CD4-positive, alpha-beta T cell (primary cell): ENCODE measurements around the gene H6PD. TPM values are rescaled to one million over a fixed set of nuclear protein-coding genes. Genes with fewer than 3 reads are reported as not detected.

Experiments used
- ATAC-seq: fragments of 200-7000 bp; cut with Tn5 transposase; one replicate; pipeline ENCODE4 v1.10.0; 2022; ENCODE audit warnings: mild to moderate bottlenecking; ENCODE audit not compliant: poor library complexity
- CTCF ChIA-PET: fragments of 350-600 bp; sonication (Branson Sonifier 250); formaldehyde crosslinking; loops from one replicate; lab custom pipeline; 2021; ENCODE audit warnings: antibody characterized with exemption, inconsistent platforms; lab: Charles Lee
- POLR2A ChIA-PET: fragments of 350-600 bp; sonication (Branson Sonifier 250); formaldehyde crosslinking; loops from one replicate; lab custom pipeline; 2021; ENCODE audit warnings: antibody characterized with exemption, inconsistent platforms; lab: Charles Lee
- DNase-seq, 14 experiments: peaks; one replicate each; pipeline ENCODE4 v3.0.0-alpha.2; 2013 to 2020; ENCODE audit warnings: mixed read lengths in 2 of 14
- H3K27ac ChIP-seq, 2 donors: one replicate each; pipeline versions ENCODE4 v1.5.1 to v1.7.0; 2013; ENCODE audit warnings: low read length in 2 of 2, low read depth in 1 of 2, mild to moderate bottlenecking in 1 of 2
- H3K27me3 ChIP-seq, 2 experiments: 1 replicate in 1 of 2; 2 replicates in 1 of 2; pipeline versions ENCODE4 v1.6.1 to v1.7.0; 2013; ENCODE audit warnings: low read length in 2 of 2, control low read depth in 1 of 2, mild to moderate bottlenecking in 1 of 2, moderate library complexity in 1 of 2; ENCODE audit not compliant: insufficient read depth in 2 of 2, control insufficient read depth in 1 of 2
- H3K36me3 ChIP-seq: one replicate; pipeline ENCODE4 v1.6.1; 2013; ENCODE audit warnings: low read length, control low read depth; ENCODE audit not compliant: insufficient read depth
- H3K4me1 ChIP-seq: one replicate; pipeline ENCODE4 v1.6.1; 2013; ENCODE audit warnings: low read length, control low read depth; ENCODE audit not compliant: insufficient read depth
- H3K4me3 ChIP-seq: one replicate; pipeline ENCODE4 v1.5.1; 2013; ENCODE audit warnings: mild to moderate bottlenecking, low read length, moderate library complexity
- H3K9me3 ChIP-seq, 2 experiments: 1 replicate in 1 of 2; 2 replicates in 1 of 2; pipeline versions ENCODE4 v1.6.1 to v1.7.0; 2013; ENCODE audit warnings: low read length in 2 of 2, mild to moderate bottlenecking in 2 of 2, control low read depth in 1 of 2, moderate library complexity in 1 of 2; ENCODE audit not compliant: control insufficient read depth in 1 of 2, insufficient read depth in 1 of 2
- H3K27ac Mint-ChIP-seq: one replicate; pipeline ENCODE4 v1.8.0; 2020; ENCODE audit warnings: mixed read lengths
- H3K27me3 Mint-ChIP-seq: one replicate; pipeline ENCODE4 v1.8.0; 2021; ENCODE audit warnings: mixed read lengths
- H3K36me3 Mint-ChIP-seq: one replicate; pipeline ENCODE4 v1.8.0; 2021; ENCODE audit warnings: low read depth, mixed read lengths
- H3K4me1 Mint-ChIP-seq: one replicate; pipeline ENCODE4 v1.8.0; 2021; ENCODE audit warnings: low read depth, mixed read lengths
- H3K4me3 Mint-ChIP-seq: one replicate; pipeline ENCODE4 v1.8.0; 2020; ENCODE audit warnings: mild to moderate bottlenecking, mixed read lengths
- H3K9me3 Mint-ChIP-seq: one replicate; pipeline ENCODE4 v1.8.0; 2020; ENCODE audit warnings: mixed read lengths
- CTCF ChIP-seq: fragments of 200-600 bp; IDR thresholded peaks from one replicate; pipeline ENCODE4 v1.8.0; 2022; ENCODE audit warnings: antibody characterized with exemption, mild to moderate bottlenecking
- intact Hi-C, 2 experiments: fragments of 100-400 bp; cut with DNase I in 1 of 2; cut with micrococcal nuclease in 1 of 2; formaldehyde crosslinking; loops; one replicate each; pipeline versions ENCODE4 v1.15.1 to v1.9.0; 2023 to 2025; cut with DNase I, micrococcal nuclease
- total RNA-seq, 174 experiments: library from RNA in 2 of 174; stranded (reverse) in 2 of 174; gene quantifications; one replicate each; pipeline ENCODE4 v1.2.3 and lab custom pipeline; 2021 to 2026

The H6PD gene
- total RNA-seq, 2 experiments from 2014 or later: 13.6 to 13.9 TPM

GRCh38 chr1:9313576-9313975 is 79.0 kb downstream of the H6PD start:
- H3K36me3 ChIP-seq: no peaks in the 10 kb centered on the region
- Mint-ChIP-seq H3K4me1 (peaks cover 26% of the 10 kb centered on the region), H3K9me3 (no peaks in the 10 kb centered on the region), H3K4me3 (no peak overlapping the region), H3K36me3 (no peaks in the 10 kb centered on the region), H3K27ac (no peak overlapping the region), H3K27me3 (no peaks in the 10 kb centered on the region)
- ATAC-seq: no peak
- H3K4me1 ChIP-seq: peaks cover 26% of the 10 kb centered on the region
- no peak for DNase-seq
- intact Hi-C loops: loop anchor here in 1 of 2 experiments (5.0 kb wide), 2 partner anchors 49 to 249 kb away; no protein-coding TSS in a partner anchor
- no peaks in the 10 kb centered on the region for H3K9me3 ChIP-seq
- no peaks in the 10 kb centered on the region for H3K27me3 ChIP-seq
- TF ChIP-seq CTCF: no peak
- no peak overlapping the region for H3K27ac ChIP-seq
- ChIA-PET POLR2A (no interaction called here), CTCF (no interaction called here)
- H3K4me3 ChIP-seq: no peak overlapping the region

DNA sequence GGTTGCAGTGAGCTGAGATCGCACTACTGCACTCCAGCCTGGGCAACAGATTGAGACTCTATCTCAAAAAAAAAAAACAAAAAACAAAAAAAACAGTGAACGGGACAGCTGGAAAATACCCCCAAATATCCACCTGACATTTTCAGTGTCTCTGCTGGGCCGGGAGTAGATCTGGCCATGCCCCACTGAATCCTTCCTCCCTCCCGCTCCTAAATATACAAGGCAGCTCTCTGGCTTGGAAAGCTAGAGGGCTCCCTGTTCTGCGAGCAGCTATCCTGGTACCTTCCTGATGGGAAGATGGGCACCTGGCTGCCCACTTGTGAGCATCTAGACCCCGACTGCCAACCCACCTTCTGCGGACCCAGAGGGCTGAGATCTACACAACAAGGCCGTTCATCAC is 79.5 kb downstream of the H6PD start:
- intact Hi-C loops: loop anchor here in 1 of 2 experiments (5.0 kb wide), 2 partner anchors 48 to 248 kb away; no protein-coding TSS in a partner anchor
- H3K27me3 Mint-ChIP-seq: no peaks in the 10 kb centered on the region
- H3K27me3 ChIP-seq: no peaks in the 10 kb centered on the region
- ATAC-seq (no peak), DNase-seq (no peak)
- peaks cover 26% of the 10 kb centered on the region for H3K4me1 Mint-ChIP-seq
- no peaks in the 10 kb centered on the region for H3K36me3 Mint-ChIP-seq
- no peak overlapping the region for H3K27ac ChIP-seq
- H3K4me3 ChIP-seq: no peak overlapping the region
- no peaks in the 10 kb centered on the region for H3K36me3 ChIP-seq
- no peaks in the 10 kb centered on the region for H3K9me3 Mint-ChIP-seq
- no peak for TF ChIP-seq CTCF
- no peak overlapping the region for H3K4me3 Mint-ChIP-seq
- POLR2A ChIA-PET: no interaction called here
- CTCF ChIA-PET: interaction anchor here (0.6 kb wide), 1 partner anchor 197 kb away, joined by 3 read pairs; no protein-coding TSS in a partner anchor
- no peak overlapping the region for H3K27ac Mint-ChIP-seq
- no peaks in the 10 kb centered on the region for H3K9me3 ChIP-seq
- peaks cover 26% of the 10 kb centered on the region for H3K4me1 ChIP-seq

DNA sequence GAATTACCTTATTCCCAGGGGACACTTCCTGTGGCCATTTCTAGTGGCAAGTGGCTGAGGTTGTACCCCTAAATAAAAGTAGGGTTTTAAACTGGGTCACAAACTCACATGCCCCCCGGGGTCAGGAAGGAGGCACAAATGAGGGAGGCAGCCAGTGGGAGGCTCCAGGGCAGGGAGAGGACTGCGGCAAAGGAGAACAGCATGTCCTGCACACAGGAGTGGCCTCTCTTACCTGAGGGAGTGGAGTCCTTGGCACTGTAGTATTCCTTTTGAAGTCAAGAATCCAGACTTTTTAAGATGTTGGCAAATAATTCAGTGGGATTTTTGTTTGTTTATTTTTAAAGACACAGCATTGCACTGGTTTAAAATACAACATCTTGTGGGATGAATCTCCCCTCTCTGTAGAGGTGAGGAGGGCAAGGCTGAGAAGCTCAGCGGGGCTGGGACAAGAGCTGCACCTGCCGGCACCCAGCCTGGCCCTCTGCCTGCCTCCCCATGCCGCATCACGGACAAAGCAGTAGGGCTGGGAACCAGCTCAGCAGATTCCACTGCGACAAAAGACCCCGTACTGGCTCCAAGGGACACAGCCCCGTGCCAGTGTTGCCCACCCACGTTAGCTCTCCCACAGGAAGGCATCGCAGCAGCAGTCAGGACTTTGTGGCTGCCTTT is 80.3 kb downstream of the H6PD start:
- peaks cover 26% of the 10 kb centered on the region for H3K4me1 ChIP-seq
- H3K36me3 ChIP-seq: no peaks in the 10 kb centered on the region
- H3K4me3 ChIP-seq: no peak overlapping the region
- H3K27me3 ChIP-seq: no peaks in the 10 kb centered on the region
- ATAC-seq: peak; percentile 19
- Mint-ChIP-seq H3K27ac (no peak overlapping the region), H3K36me3 (no peaks in the 10 kb centered on the region), H3K27me3 (no peaks in the 10 kb centered on the region), H3K9me3 (no peaks in the 10 kb centered on the region), H3K4me1 (peaks cover 26% of the 10 kb centered on the region), H3K4me3 (no peak overlapping the region)
- no peak for TF ChIP-seq CTCF
- no peak for DNase-seq
- CTCF ChIA-PET: interaction anchor here (0.6 kb wide), 1 partner anchor 196 kb away, joined by 3 read pairs; no protein-coding TSS in a partner anchor
- intact Hi-C loops: loop anchor here in 1 of 2 experiments (5.0 kb wide), 2 partner anchors 47 to 247 kb away; no protein-coding TSS in a partner anchor
- no peak overlapping the region for H3K27ac ChIP-seq
- H3K9me3 ChIP-seq: no peaks in the 10 kb centered on the region
- POLR2A ChIA-PET: no interaction called here
